MM.1S (cell line): Measurements from ENCODE around the gene VGLL2.

Experiments
- DNase-seq: peaks from one replicate; pipeline ENCODE4 v3.0.0-alpha.2; 2015
- H2AFZ ChIP-seq: fragments of 300-600 bp; sonication (generic); 2 replicates; pipeline ENCODE4 v1.6.0; 2016; ENCODE audit warnings: antibody characterized with exemption, low read length
- H3F3A ChIP-seq: fragments of 300-600 bp; sonication (generic); 2 replicates; pipeline ENCODE4 v1.6.1; 2016; ENCODE audit warnings: mild to moderate bottlenecking, antibody characterized with exemption, low read length, moderate library complexity, mixed read lengths; ENCODE audit not compliant: insufficient read depth
- H3K27ac ChIP-seq: fragments of 300-600 bp; sonication (generic); 2 replicates; pipeline ENCODE4 v1.5.1; 2016; ENCODE audit warnings: mild to moderate bottlenecking, low read length
- H3K27me3 ChIP-seq: fragments of 300-600 bp; sonication (generic); replicated peaks from 2 replicates; pipeline ENCODE4 v1.6.0; 2016; ENCODE audit warnings: low read length; ENCODE audit not compliant: insufficient read depth
- H3K36me3 ChIP-seq: fragments of 300-600 bp; sonication (generic); replicated peaks from 2 replicates; pipeline ENCODE4 v1.6.1; 2016; ENCODE audit warnings: mild to moderate bottlenecking, low read length, mixed read lengths; ENCODE audit not compliant: insufficient read depth
- H3K4me1 ChIP-seq: fragments of 300-600 bp; sonication (generic); 2 replicates; pipeline ENCODE4 v1.6.1; 2016; ENCODE audit warnings: low read length, mixed read lengths
- H3K4me2 ChIP-seq: fragments of 300-600 bp; sonication (generic); 2 replicates; pipeline ENCODE4 v1.6.0; 2016; ENCODE audit warnings: low read depth, low read length
- H3K4me3 ChIP-seq: fragments of 300-600 bp; sonication (generic); 2 replicates; pipeline ENCODE4 v1.5.1; 2016; ENCODE audit warnings: low read length, mixed read lengths
- H3K79me2 ChIP-seq: fragments of 300-600 bp; sonication (generic); 2 replicates; pipeline ENCODE4 v1.6.1; 2016; ENCODE audit warnings: mixed run types, low read length, mixed read lengths
- H3K9ac ChIP-seq: fragments of 300-600 bp; sonication (generic); 2 replicates; pipeline ENCODE4 v1.6.1; 2016; ENCODE audit warnings: low read length, mixed read lengths
- H3K9me2 ChIP-seq: fragments of 300-600 bp; sonication (generic); replicated peaks from 2 replicates; pipeline ENCODE4 v1.6.1; 2016; ENCODE audit warnings: mild to moderate bottlenecking, low read length, mixed read lengths; ENCODE audit not compliant: insufficient read depth
- H3K9me3 ChIP-seq: fragments of 300-600 bp; sonication (generic); replicated peaks from 2 replicates; pipeline ENCODE4 v1.6.1; 2016; ENCODE audit warnings: mild to moderate bottlenecking, low read length, mixed read lengths; ENCODE audit not compliant: insufficient read depth
- H4K20me1 ChIP-seq: fragments of 300-600 bp; sonication (generic); 2 replicates; pipeline ENCODE4 v1.6.1; 2016; ENCODE audit warnings: mild to moderate bottlenecking, low read length, moderate library complexity, mixed read lengths; ENCODE audit not compliant: insufficient read depth
- CTCF ChIP-seq: fragments of 300-600 bp; sonication (generic); IDR thresholded peaks from 2 replicates; pipeline ENCODE4 v1.5.1; 2016; ENCODE audit warnings: antibody characterized with exemption, low read length, mixed read lengths
- EZH2 ChIP-seq: fragments of 300-600 bp; sonication (generic); optimal IDR thresholded peaks from 2 replicates; pipeline ENCODE3; 2017; ENCODE audit warnings: low read depth, mild to moderate bottlenecking, antibody characterized with exemption, low read length, mixed read lengths
- EZH2phosphoT487 ChIP-seq: fragments of 300-600 bp; sonication (generic); IDR thresholded peaks from 2 replicates; pipeline ENCODE4 v1.6.1; 2018; ENCODE audit warnings: antibody characterized with exemption, low read length

Gene VGLL2

GRCh38 chr6:117288083-117288715 lies 22.8 kb downstream of the VGLL2 start:
- Histone ChIP-seq H3K4me3 (no peak overlapping the region), H4K20me1 (no peaks in the 10 kb centered on the region), H3K27ac (no peak overlapping the region), H3K9me2 (no peaks in the 10 kb centered on the region), H3K9me3 (no peaks in the 10 kb centered on the region), H2AFZ (no peak overlapping the region), H3K36me3 (no peaks in the 10 kb centered on the region), H3F3A (no peaks in the 10 kb centered on the region), H3K79me2 (no peaks in the 10 kb centered on the region), H3K27me3 (no peaks in the 10 kb centered on the region), H3K9ac (no peak overlapping the region), H3K4me1 (no peaks in the 10 kb centered on the region), H3K4me2 (no peak overlapping the region)
- DNase-seq = no peak
- no peak for TF ChIP-seq EZH2phosphoT487

- DNase-seq = no peak
- Histone ChIP-seq H4K20me1 (no peaks in the 10 kb centered on the region), H3K4me2 (no peak overlapping the region), H3K4me3 (no peak overlapping the region), H3K79me2 (no peaks in the 10 kb centered on the region), H3K27me3 (no peaks in the 10 kb centered on the region), H3K36me3 (no peaks in the 10 kb centered on the region), H3K4me1 (no peaks in the 10 kb centered on the region), H3K9me3 (no peaks in the 10 kb centered on the region), H3F3A (no peaks in the 10 kb centered on the region), H3K9me2 (no peaks in the 10 kb centered on the region), H3K9ac (no peak overlapping the region), H3K27ac (no peak overlapping the region), H2AFZ (no peak overlapping the region)
- TF ChIP-seq EZH2 (no peak), EZH2phosphoT487 (no peak), CTCF (no peak)
These were observed 25.0 kb downstream of the VGLL2 start for GRCh38 chr6:117290173-117290846.

- Histone ChIP-seq H3K4me2 (no peak overlapping the region), H3K27me3 (no peaks in the 10 kb centered on the region), H3F3A (no peaks in the 10 kb centered on the region), H3K27ac (no peak overlapping the region), H3K9me3 (no peaks in the 10 kb centered on the region), H3K9me2 (no peaks in the 10 kb centered on the region), H3K79me2 (no peaks in the 10 kb centered on the region), H3K36me3 (no peaks in the 10 kb centered on the region), H4K20me1 (no peaks in the 10 kb centered on the region), H2AFZ (no peak overlapping the region), H3K4me1 (peaks cover 5% of the 10 kb centered on the region), H3K9ac (no peak overlapping the region), H3K4me3 (no peak overlapping the region)
- DNase-seq = no peak
- TF ChIP-seq EZH2 = no peak
- TF ChIP-seq CTCF = no peak
- TF ChIP-seq EZH2phosphoT487 = no peak
These were observed 33.6 kb downstream of the VGLL2 start for GRCh38 chr6:117298941-117299340.

- Histone ChIP-seq H3K79me2 (no peaks in the 10 kb centered on the region), H3K9me3 (no peaks in the 10 kb centered on the region), H3K9ac (no peak overlapping the region), H3K27me3 (no peaks in the 10 kb centered on the region), H4K20me1 (no peaks in the 10 kb centered on the region), H3K36me3 (no peaks in the 10 kb centered on the region), H3K4me2 (no peak overlapping the region), H3F3A (no peaks in the 10 kb centered on the region), H3K9me2 (no peaks in the 10 kb centered on the region), H3K4me1 (peaks cover 15% of the 10 kb centered on the region), H3K27ac (no peak overlapping the region), H3K4me3 (no peak overlapping the region), H2AFZ (no peak overlapping the region)
- DNase-seq = no peak
- TF ChIP-seq EZH2 (no peak), EZH2phosphoT487 (no peak), CTCF (no peak)
These were observed 38.0 kb downstream of the VGLL2 start for GRCh38 chr6:117303323-117303722.
